Activated gamma-delta T cell treated with anti-CD3 and anti-CD28 coated beads, Interleukin-2, amount 50 U/mL, for 16 hours (primary cell): ENCODE data around the gene CAMKV.
"Not testable (repeated sequence)": the region's sequence is repeated elsewhere in the genome, so short reads cannot be mapped to it uniquely, and the experiment has no call there.

Experiments used
- DNase-seq: peaks from one replicate; pipeline ENCODE4 v3.0.0-alpha.2; 2020; ENCODE audit warnings: low read depth

The CAMKV gene

DNA sequence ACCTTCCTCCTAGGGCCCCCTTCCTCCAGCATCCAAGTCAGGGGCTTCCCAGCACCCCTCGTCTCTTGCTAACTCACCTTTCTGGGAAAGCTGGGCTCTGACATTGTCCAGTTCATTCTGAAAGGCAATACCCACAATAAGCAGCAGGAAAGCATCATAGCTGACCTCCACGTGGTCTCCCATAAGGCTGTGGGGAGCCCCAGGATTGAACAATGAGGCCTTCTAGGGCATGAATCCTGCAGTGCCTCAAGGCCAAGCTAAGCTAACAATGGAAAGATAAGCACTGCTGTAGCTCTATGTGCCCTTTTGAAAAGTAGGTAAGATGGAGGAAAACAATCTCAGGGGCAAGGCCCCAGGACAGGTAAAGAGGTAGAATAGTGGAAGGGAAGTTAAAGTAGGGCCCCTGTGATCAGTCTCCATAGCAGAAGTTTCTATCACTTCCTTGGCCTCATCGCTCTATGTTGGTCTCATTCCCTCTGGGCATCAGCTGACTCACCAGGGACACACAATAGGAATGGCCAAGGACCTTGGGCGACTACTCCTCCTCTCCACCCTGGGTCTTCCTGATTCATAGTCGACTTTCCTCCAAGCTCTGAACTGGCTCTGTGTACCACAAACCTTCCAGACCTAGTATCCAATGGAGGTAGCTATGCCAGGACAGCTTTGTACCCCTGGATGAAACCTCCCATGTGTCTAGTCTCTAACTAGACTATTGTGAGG, 25.1 kb downstream of the CAMKV start:
- no peak for DNase-seq

DNA sequence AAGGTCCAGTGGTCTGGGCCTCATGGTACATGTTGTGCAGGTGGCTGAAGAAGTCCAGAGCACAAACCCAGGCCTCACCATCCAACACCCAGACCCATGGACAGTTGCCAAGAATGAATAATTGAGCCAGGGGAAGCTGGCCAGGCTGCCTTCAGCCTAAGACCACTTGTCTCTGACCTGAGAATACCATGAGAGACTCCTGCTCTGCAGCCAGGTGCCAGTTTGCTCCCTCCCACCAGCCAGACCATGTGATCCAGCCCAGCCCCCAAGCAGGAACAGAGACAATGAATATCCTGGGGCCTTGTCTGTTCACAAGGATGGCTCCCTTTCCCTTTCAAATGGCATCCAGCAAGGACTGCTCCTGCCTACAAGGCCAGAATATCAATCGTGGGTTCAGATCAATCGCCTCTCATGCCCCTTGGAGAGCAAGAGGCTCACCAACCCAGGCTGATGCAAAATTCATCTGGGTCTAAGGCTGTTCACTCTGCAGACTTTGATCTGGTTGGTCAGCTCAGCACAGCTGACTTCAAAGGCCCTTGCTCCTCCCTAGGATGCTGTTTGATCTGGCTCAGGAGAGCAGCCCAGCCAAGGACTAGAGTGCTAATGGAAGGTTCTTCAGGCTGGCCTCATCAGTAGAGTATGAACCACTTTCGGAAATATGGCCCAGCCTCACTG, 26.7 kb downstream of the CAMKV start:
- DNase-seq, result no peak

DNA sequence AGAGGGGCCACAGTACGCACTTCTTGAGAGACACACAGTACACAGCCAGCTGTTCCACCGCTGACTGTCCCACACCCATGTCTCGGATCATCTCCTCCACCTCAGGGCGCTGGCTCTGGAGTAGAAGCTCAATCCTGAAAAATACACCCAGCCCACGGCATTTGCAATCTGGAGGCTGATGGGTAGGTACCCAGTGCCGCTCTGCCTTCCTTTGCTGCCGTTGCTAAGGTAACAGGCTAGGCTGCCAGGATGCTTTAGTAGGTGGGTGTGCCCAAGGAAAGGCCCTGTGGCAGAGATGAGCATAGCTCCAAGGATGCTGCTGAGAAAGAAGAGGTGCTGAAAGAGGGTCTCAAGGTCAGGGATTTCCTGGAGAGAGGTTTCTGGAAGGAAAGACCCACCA, 27.9 kb downstream of the CAMKV start:
- no peak for DNase-seq

DNA sequence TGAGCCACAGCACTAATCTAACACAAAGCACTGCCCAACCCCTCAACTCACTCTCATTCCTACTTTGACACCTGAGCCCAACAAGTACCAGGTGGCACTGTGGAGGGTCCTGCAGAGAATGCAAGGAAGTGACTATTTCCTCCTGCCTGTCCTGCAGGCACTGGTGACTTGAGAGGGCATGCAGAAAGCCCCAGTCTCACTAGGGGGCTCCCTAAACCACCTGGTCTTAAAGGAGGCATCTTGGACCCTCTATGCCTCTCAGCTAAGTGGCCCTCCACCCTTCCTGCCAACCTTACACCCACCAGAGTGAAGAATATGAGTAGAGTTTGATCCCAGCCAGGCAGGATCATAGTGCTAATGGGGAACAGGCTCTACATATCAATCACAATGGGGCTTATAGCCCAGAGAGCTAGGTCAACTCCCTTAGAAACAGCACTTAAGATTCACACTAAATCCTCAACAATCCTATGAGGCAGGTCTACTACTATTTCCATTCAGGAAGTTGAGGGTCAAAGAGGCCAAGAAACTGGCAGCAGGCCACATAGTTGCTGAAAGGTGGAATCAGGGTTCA, 28.5 kb downstream of the CAMKV start:
- no peak for DNase-seq

DNA sequence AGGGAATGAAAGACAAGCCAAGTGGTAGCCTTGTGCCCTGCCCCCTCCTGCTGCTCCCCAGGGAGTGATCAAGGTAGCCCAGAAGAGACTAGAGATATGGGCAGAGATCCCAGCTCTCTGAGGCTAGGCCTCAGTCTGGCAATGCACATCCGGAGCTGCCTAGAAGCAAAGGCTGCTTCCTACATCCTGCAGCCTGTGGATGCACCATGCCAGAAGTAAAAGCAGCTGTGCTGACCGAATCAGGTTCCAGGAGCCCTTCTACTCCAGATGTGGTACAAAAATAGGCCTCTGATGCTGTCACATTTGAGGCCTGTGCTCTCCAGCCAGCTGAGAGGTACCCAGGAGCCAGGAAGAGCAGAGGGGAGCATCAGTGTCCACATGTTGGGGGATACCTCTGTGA, 29.3 kb downstream of the CAMKV start:
- DNase-seq, result no peak

DNA sequence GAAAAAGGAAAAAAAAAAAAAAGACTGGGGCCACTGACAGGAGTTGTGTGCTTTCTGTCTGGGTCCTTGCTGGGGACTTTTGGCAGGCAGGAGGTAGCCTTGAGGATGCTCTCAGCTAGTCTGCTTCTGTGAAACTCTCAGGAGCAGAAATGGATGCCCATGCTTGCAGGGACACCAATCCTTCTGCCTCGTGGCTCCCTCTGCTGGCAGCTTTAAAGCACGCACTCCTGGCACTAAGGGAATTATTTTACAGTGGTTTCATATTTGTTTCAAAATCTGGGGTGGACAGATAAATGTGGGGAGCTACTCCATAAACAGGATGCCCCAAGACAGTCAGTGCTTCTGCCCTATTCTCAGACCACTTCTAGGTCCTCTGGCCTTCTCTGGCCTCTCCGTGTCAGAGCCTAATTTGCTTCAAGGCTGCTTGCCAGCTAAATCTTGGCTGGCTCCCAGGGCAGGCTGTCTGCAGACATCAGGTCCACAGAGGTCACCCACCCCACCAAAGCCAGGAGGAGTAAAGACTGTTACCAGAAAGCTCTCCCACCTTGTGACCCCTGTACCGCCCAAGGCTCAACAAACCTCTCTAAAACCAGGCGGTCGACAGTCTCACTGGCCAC, 30.4 kb downstream of the CAMKV start:
- DNase-seq, result peak; percentile 73

DNA sequence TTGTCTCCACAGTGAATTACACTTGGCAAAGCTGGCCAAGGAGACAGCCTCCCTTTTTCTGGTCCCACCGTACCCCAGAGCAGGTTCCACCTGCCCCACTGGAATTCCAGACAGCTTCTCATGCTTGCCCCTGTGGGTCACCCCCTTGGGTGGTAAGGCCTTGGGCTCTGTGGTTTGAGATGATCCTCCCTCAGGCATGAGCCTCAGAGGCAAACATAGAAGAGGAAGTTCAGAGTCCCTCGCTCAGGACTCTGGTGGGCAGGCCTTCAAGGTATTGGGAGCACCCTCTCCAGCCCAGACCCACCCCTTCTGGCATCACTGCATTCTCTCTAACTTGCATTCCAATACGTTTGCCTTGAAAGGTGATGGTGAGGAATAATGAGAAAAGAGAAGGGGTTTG, 38.4 kb downstream of the CAMKV start:
- no peak for DNase-seq

DNA sequence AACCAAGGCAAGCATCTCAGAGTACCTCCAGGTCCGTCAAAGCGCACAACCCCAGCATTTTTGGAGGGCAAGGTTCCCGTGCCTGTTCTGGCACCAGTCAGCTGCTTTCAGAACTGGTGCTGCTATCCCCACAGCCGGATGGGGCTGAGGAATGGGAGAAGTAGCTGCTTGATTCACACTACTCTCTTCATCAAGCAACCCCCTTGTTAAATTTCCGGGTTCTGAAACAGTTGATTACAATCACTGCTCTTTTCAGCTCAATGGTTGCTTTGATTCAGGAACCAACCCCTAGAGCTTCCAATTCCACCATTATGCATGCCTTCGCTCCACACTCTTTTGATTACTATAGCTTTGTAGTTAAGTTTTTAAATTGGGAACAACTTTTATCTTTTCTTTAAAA, 43.7 kb downstream of the CAMKV start:
- DNase-seq, result no peak

DNA sequence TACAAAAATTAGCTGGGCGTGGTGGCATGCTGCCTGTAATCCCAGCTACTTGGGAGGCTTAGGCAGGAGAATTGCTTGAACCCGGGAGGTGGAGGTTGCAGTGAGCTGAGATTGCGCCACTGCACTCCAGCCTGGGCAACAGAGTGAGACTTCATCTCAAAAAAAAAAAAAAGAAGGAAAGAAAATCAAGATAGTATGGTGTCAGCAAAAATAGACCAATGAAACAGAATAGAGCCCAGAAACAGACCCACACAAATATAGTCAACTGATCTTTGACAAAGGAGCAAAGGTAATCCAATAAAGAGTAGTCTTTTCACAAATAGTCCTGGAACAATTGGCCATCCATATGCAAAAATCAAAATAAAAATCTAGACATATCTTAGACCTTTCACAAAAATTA, 46.6 kb downstream of the CAMKV start:
- DNase-seq, result not testable (repeated sequence)

DNA sequence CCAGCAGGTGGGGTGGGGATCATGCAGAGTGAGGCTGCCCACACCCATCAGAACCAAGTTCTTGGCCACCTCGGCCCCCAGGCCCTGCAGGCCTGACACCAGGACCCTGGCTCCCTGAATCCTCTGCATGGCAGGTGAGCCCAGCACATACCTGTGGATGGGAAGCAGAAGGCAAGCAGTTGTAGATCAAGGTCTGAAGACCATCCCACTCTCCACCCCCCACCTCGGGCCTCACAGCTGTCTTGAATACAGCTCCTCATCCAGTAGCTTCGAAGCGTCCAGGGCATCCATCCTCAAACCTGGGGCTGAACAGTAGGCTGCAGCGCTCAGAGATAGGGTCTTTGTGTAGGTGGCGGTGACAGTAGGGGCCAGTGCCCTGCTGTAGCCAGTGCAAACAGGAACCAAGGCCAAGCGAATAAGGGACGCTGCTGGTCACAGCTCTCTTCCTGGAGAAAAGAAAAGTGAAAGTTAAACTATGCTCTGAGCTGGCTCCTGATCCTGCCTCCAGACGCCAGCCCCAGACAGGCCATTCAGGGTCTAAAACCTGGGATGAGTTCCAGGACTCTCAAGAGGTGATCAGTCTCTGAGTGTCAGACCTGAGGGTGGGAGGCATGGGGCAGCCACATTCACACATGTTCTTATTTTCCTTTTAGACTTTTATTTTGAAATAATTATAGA, 56.1 kb downstream of the CAMKV start, which contains the start of gene UBA7:
UBA7 (minus strand) TSS at position 457 of the 678 bp plus-strand sequence; CDS start at position 291, 166 bp downstream.
- no peak for DNase-seq

DNA sequence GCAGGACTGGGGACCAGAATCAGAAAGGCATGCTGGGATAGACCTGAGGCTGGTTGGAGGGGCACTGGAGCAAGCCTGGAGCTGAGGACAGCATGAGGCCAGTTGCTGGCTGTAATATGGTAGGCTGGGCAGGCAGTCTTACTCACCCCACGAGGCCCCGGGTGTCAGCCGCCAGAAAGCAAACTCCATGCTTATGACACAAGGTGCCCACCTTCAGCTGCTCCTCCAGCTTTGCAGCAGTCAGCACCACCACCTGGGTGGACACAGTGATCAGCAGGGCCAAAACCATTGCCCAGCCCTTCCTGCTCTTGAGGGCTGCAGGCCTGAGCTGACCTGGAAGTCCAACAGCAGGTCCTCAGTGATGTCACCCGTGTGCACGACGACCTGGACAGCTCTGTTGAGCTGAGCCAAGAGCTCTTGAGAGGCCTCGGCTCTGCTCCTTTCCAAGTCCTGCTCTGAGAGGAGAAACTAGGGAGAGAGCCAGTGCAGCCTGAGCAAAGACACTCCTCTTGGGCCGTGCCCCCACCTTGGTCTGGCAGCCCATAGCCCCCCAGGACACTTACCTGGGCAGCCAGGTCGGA, 56.7 kb downstream of the CAMKV start:
- DNase-seq, result no peak
